Muscle layer of colon (tissue), 2 donors: ENCODE measurements around the gene TSPAN18.

Source experiments
- H3K27ac ChIP-seq: one replicate; pipeline ENCODE4 v1.7.0; 2013; ENCODE audit warnings: low read depth, mild to moderate bottlenecking, low read length, moderate library complexity
- H3K27me3 ChIP-seq, 2 donors: one replicate each; pipeline ENCODE4 v1.7.0; 2013; ENCODE audit warnings: low read length in 2 of 2, mild to moderate bottlenecking in 2 of 2; ENCODE audit not compliant: insufficient read depth in 2 of 2, control insufficient read depth in 1 of 2
- H3K36me3 ChIP-seq: one replicate; pipeline ENCODE4 v1.7.0; 2013; ENCODE audit warnings: mild to moderate bottlenecking, low read length; ENCODE audit not compliant: insufficient read depth
- H3K4me1 ChIP-seq: one replicate; pipeline ENCODE4 v1.7.0; 2013; ENCODE audit warnings: mild to moderate bottlenecking, low read length; ENCODE audit not compliant: insufficient read depth
- H3K4me3 ChIP-seq, 2 donors: one replicate each; pipeline ENCODE4 v1.7.0; 2013; ENCODE audit warnings: low read length in 2 of 2, low read depth in 1 of 2, mild to moderate bottlenecking in 1 of 2, moderate library complexity in 1 of 2
- H3K9ac ChIP-seq: one replicate; pipeline ENCODE4 v1.7.0; 2013; ENCODE audit warnings: low read length
- H3K9me3 ChIP-seq: one replicate; pipeline ENCODE4 v1.7.0; 2013; ENCODE audit warnings: mild to moderate bottlenecking, low read length
- donor health status: abdominal sarcoma.
- donor health status: Adenocarcinoma of cecum.

TSPAN18 gene

GRCh38 chr11:44955015-44955738 is 228.4 kb downstream of the TSPAN18 start:
- H3K27me3 ChIP-seq, result no peaks in the 10 kb centered on the region
- no peak overlapping the region for H3K4me3 ChIP-seq
- H3K9ac ChIP-seq, result no peak overlapping the region
- no peaks in the 10 kb centered on the region for H3K9me3 ChIP-seq
- peaks cover 18% of the 10 kb centered on the region for H3K4me1 ChIP-seq
- H3K36me3 ChIP-seq, result no peaks in the 10 kb centered on the region
- H3K27ac ChIP-seq, result no peak overlapping the region

- H3K27ac ChIP-seq, result no peak overlapping the region
- no peaks in the 10 kb centered on the region for H3K9me3 ChIP-seq
- H3K9ac ChIP-seq, result no peak overlapping the region
- H3K27me3 ChIP-seq, result no peaks in the 10 kb centered on the region
- no peak overlapping the region for H3K4me3 ChIP-seq
- no peaks in the 10 kb centered on the region for H3K36me3 ChIP-seq
- H3K4me1 ChIP-seq, result peaks cover 18% of the 10 kb centered on the region
Measured at GRCh38 chr11:44957040-44957515, 230.3 kb downstream of the TSPAN18 start.

GRCh38 chr11:44957776-44958564 is 231.2 kb downstream of the TSPAN18 start:
- Histone ChIP-seq H3K9ac (no peak overlapping the region), H3K36me3 (no peaks in the 10 kb centered on the region), H3K27me3 (no peaks in the 10 kb centered on the region), H3K4me1 (peaks cover 18% of the 10 kb centered on the region), H3K27ac (no peak overlapping the region), H3K4me3 (no peak overlapping the region), H3K9me3 (no peaks in the 10 kb centered on the region)

GRCh38 chr11:44959064-44959463 is 232.3 kb downstream of the TSPAN18 start:
- peaks cover 18% of the 10 kb centered on the region for H3K4me1 ChIP-seq
- H3K9me3 ChIP-seq, result no peaks in the 10 kb centered on the region
- no peaks in the 10 kb centered on the region for H3K27me3 ChIP-seq
- no peak overlapping the region for H3K27ac ChIP-seq
- no peak overlapping the region for H3K4me3 ChIP-seq
- H3K9ac ChIP-seq, result no peak overlapping the region
- H3K36me3 ChIP-seq, result no peaks in the 10 kb centered on the region

- peaks cover 10% of the 10 kb centered on the region for H3K4me1 ChIP-seq
- no peaks in the 10 kb centered on the region for H3K9me3 ChIP-seq
- no peak overlapping the region for H3K9ac ChIP-seq
- no peak overlapping the region for H3K4me3 ChIP-seq
- H3K27ac ChIP-seq, result no peak overlapping the region
- H3K36me3 ChIP-seq, result no peaks in the 10 kb centered on the region
- no peaks in the 10 kb centered on the region for H3K27me3 ChIP-seq
Measured at GRCh38 chr11:44960200-44960845, 233.6 kb downstream of the TSPAN18 start.

GRCh38 chr11:44962464-44962863 is 235.7 kb downstream of the TSPAN18 start:
- H3K27ac ChIP-seq, result no peak overlapping the region
- H3K9me3 ChIP-seq, result no peaks in the 10 kb centered on the region
- H3K4me3 ChIP-seq, result no peak overlapping the region
- H3K4me1 ChIP-seq, result peaks cover 8% of the 10 kb centered on the region
- H3K9ac ChIP-seq, result no peak overlapping the region
- no peaks in the 10 kb centered on the region for H3K36me3 ChIP-seq
- H3K27me3 ChIP-seq, result no peaks in the 10 kb centered on the region

GRCh38 chr11:44963136-44963535 is 236.4 kb downstream of the TSPAN18 start:
- H3K9me3 ChIP-seq, result no peaks in the 10 kb centered on the region
- H3K36me3 ChIP-seq, result no peaks in the 10 kb centered on the region
- no peak overlapping the region for H3K4me3 ChIP-seq
- H3K27me3 ChIP-seq, result no peaks in the 10 kb centered on the region
- H3K27ac ChIP-seq, result no peak overlapping the region
- H3K4me1 ChIP-seq, result peaks cover 7% of the 10 kb centered on the region
- H3K9ac ChIP-seq, result no peak overlapping the region

GRCh38 chr11:44963948-44964347 is 237.2 kb downstream of the TSPAN18 start:
- Histone ChIP-seq H3K4me3 (no peak overlapping the region), H3K9ac (no peak overlapping the region), H3K36me3 (no peaks in the 10 kb centered on the region), H3K4me1 (peaks cover 7% of the 10 kb centered on the region), H3K27me3 (no peaks in the 10 kb centered on the region), H3K9me3 (no peaks in the 10 kb centered on the region), H3K27ac (no peak overlapping the region)

GRCh38 chr11:44964526-44965209 is 237.9 kb downstream of the TSPAN18 start:
- H3K9ac ChIP-seq, result no peak overlapping the region
- no peaks in the 10 kb centered on the region for H3K9me3 ChIP-seq
- no peak overlapping the region for H3K27ac ChIP-seq
- H3K36me3 ChIP-seq, result no peaks in the 10 kb centered on the region
- H3K4me1 ChIP-seq, result peaks cover 7% of the 10 kb centered on the region
- H3K4me3 ChIP-seq, result no peak overlapping the region
- no peaks in the 10 kb centered on the region for H3K27me3 ChIP-seq

- Histone ChIP-seq H3K9me3 (no peaks in the 10 kb centered on the region), H3K4me3 (no peak overlapping the region), H3K27me3 (no peaks in the 10 kb centered on the region), H3K9ac (no peak overlapping the region), H3K27ac (no peak overlapping the region), H3K4me1 (peaks cover 7% of the 10 kb centered on the region), H3K36me3 (no peaks in the 10 kb centered on the region)
Measured at GRCh38 chr11:44966694-44967093, 239.9 kb downstream of the TSPAN18 start.

- no peaks in the 10 kb centered on the region for H3K9me3 ChIP-seq
- H3K4me3 ChIP-seq, result no peak overlapping the region
- no peaks in the 10 kb centered on the region for H3K36me3 ChIP-seq
- no peak overlapping the region for H3K9ac ChIP-seq
- H3K27ac ChIP-seq, result no peak overlapping the region
- H3K4me1 ChIP-seq, result peaks cover 7% of the 10 kb centered on the region
- no peaks in the 10 kb centered on the region for H3K27me3 ChIP-seq
Measured at GRCh38 chr11:44967930-44968496, 241.3 kb downstream of the TSPAN18 start.
